ENCODE data around the gene NEDD4L. TPM values are rescaled to one million over a fixed set of nuclear protein-coding genes. Genes with fewer than 3 reads are reported as not detected.

NEDD4L gene
- total and polyA plus RNA-seq, 2 experiments from 2014 or later = 36.2 to 72.3 TPM

GRCh38 chr18:58412844-58413666 lies 369.0 kb downstream of the NEDD4L start:
- Histone ChIP-seq H3K4me3 (no peak overlapping the region), H3K79me2 (replicated peaks; ENCODE audit: insufficient read depth) (no peaks in the 10 kb centered on the region), H3K4me2 (no peak overlapping the region), H3K27ac (ENCODE audit: low read depth) (no peak overlapping the region), H2AFZ (no peak overlapping the region), H3K27me3 (ENCODE audit: insufficient read depth) (no peaks in the 10 kb centered on the region), H3F3A (replicated peaks; ENCODE audit: low read depth) (no peaks in the 10 kb centered on the region), H4K20me1 (replicated peaks; ENCODE audit: insufficient read depth) (no peaks in the 10 kb centered on the region), H3K4me1 (ENCODE audit: insufficient read depth) (no peaks in the 10 kb centered on the region), H3K36me3 (ENCODE audit: insufficient read depth) (no peaks in the 10 kb centered on the region), H3K9me2 (ENCODE audit: insufficient read depth) (peaks cover 11% of the 10 kb centered on the region; the same call in 1 of the 2 replicates)
- Mint-ChIP-seq H3K4me1 (no peaks in the 10 kb centered on the region), H3K27me3 (ENCODE audit: insufficient read depth, low read depth, poor library complexity) (peaks cover 3% of the 10 kb centered on the region), H3K27ac (no peak overlapping the region), H3K4me3 (no peak overlapping the region), H3K9me3 (no peaks in the 10 kb centered on the region), H3K36me3 (ENCODE audit: low read depth) (no peaks in the 10 kb centered on the region)
- ATAC-seq (no peak), DNase-seq (ENCODE audit: low spot score) (no peak)
- TF ChIP-seq EZH2 (IDR thresholded peaks at IDR 0.05; ENCODE audit: low read depth, unreplicated experiment) = no peak

- no peak overlapping the region for H3K27ac Mint-ChIP-seq
- Histone ChIP-seq H3K4me1 (ENCODE audit: insufficient read depth) (no peaks in the 10 kb centered on the region), H3F3A (replicated peaks; ENCODE audit: low read depth) (no peaks in the 10 kb centered on the region), H3K4me2 (no peak overlapping the region), H3K4me3 (no peak overlapping the region), H4K20me1 (replicated peaks; ENCODE audit: insufficient read depth) (no peaks in the 10 kb centered on the region), H3K79me2 (replicated peaks; ENCODE audit: insufficient read depth) (no peaks in the 10 kb centered on the region), H3K27me3 (ENCODE audit: insufficient read depth) (no peaks in the 10 kb centered on the region), H3K36me3 (ENCODE audit: insufficient read depth) (no peaks in the 10 kb centered on the region), H2AFZ (no peak overlapping the region), H3K27ac (ENCODE audit: low read depth) (no peak overlapping the region), H3K9me2 (ENCODE audit: insufficient read depth) (peaks cover 5% of the 10 kb centered on the region; the same call in 1 of the 2 replicates)
- DNase-seq (ENCODE audit: low spot score) = no peak
- H3K27me3 Mint-ChIP-seq (ENCODE audit: insufficient read depth, low read depth, poor library complexity) = peaks cover 3% of the 10 kb centered on the region
- ATAC-seq = no peak
- H3K9me3 Mint-ChIP-seq = no peaks in the 10 kb centered on the region
- H3K4me1 Mint-ChIP-seq = no peaks in the 10 kb centered on the region
- no peak overlapping the region for H3K4me3 Mint-ChIP-seq
- H3K36me3 Mint-ChIP-seq (ENCODE audit: low read depth) = no peaks in the 10 kb centered on the region
- TF ChIP-seq, protein P1, sequence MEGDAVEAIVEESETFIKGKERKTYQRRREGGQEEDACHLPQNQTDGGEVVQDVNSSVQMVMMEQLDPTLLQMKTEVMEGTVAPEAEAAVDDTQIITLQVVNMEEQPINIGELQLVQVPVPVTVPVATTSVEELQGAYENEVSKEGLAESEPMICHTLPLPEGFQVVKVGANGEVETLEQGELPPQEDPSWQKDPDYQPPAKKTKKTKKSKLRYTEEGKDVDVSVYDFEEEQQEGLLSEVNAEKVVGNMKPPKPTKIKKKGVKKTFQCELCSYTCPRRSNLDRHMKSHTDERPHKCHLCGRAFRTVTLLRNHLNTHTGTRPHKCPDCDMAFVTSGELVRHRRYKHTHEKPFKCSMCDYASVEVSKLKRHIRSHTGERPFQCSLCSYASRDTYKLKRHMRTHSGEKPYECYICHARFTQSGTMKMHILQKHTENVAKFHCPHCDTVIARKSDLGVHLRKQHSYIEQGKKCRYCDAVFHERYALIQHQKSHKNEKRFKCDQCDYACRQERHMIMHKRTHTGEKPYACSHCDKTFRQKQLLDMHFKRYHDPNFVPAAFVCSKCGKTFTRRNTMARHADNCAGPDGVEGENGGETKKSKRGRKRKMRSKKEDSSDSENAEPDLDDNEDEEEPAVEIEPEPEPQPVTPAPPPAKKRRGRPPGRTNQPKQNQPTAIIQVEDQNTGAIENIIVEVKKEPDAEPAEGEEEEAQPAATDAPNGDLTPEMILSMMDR (conservative IDR thresholded peaks at IDR 0.05; ENCODE audit: low read depth in 2 of 2) = no peak
- TF ChIP-seq ETS1 (IDR thresholded peaks at IDR 0.05) = no peak
- TF ChIP-seq JUNB (IDR thresholded peaks at IDR 0.05; ENCODE audit: unreplicated experiment) = no peak
- no peak for TF ChIP-seq NANOG (IDR thresholded peaks at IDR 0.05; ENCODE audit: borderline replicate concordance)
- TF ChIP-seq, protein P2, sequence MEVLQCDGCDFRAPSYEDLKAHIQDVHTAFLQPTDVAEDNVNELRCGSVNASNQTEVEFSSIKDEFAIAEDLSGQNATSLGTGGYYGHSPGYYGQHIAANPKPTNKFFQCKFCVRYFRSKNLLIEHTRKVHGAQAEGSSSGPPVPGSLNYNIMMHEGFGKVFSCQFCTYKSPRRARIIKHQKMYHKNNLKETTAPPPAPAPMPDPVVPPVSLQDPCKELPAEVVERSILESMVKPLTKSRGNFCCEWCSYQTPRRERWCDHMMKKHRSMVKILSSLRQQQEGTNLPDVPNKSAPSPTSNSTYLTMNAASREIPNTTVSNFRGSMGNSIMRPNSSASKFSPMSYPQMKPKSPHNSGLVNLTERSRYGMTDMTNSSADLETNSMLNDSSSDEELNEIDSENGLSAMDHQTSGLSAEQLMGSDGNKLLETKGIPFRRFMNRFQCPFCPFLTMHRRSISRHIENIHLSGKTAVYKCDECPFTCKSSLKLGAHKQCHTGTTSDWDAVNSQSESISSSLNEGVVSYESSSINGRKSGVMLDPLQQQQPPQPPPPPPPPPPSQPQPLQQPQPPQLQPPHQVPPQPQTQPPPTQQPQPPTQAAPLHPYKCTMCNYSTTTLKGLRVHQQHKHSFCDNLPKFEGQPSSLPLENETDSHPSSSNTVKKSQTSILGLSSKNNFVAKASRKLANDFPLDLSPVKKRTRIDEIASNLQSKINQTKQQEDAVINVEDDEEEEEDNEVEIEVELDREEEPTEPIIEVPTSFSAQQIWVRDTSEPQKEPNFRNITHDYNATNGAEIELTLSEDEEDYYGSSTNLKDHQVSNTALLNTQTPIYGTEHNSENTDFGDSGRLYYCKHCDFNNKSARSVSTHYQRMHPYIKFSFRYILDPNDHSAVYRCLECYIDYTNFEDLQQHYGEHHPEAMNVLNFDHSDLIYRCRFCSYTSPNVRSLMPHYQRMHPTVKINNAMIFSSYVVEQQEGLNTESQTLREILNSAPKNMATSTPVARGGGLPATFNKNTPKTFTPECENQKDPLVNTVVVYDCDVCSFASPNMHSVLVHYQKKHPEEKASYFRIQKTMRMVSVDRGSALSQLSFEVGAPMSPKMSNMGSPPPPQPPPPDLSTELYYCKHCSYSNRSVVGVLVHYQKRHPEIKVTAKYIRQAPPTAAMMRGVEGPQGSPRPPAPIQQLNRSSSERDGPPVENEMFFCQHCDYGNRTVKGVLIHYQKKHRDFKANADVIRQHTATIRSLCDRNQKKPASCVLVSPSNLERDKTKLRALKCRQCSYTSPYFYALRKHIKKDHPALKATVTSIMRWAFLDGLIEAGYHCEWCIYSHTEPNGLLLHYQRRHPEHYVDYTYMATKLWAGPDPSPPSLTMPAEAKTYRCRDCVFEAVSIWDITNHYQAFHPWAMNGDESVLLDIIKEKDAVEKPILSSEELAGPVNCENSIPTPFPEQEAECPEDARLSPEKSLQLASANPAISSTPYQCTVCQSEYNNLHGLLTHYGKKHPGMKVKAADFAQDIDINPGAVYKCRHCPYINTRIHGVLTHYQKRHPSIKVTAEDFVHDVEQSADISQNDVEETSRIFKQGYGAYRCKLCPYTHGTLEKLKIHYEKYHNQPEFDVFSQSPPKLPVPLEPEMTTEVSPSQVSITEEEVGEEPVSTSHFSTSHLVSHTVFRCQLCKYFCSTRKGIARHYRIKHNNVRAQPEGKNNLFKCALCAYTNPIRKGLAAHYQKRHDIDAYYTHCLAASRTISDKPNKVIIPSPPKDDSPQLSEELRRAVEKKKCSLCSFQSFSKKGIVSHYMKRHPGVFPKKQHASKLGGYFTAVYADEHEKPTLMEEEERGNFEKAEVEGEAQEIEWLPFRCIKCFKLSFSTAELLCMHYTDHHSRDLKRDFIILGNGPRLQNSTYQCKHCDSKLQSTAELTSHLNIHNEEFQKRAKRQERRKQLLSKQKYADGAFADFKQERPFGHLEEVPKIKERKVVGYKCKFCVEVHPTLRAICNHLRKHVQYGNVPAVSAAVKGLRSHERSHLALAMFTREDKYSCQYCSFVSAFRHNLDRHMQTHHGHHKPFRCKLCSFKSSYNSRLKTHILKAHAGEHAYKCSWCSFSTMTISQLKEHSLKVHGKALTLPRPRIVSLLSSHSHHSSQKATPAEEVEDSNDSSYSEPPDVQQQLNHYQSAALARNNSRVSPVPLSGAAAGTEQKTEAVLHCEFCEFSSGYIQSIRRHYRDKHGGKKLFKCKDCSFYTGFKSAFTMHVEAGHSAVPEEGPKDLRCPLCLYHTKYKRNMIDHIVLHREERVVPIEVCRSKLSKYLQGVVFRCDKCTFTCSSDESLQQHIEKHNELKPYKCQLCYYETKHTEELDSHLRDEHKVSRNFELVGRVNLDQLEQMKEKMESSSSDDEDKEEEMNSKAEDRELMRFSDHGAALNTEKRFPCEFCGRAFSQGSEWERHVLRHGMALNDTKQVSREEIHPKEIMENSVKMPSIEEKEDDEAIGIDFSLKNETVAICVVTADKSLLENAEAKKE (CRISPR knock-in tag; IDR thresholded peaks at IDR 0.05) = no peak
- no peak for TF ChIP-seq CREB1 (CRISPR knock-in tag; IDR thresholded peaks at IDR 0.05; ENCODE audit: low read depth)
- no peak for TF ChIP-seq EZH2 (IDR thresholded peaks at IDR 0.05; ENCODE audit: low read depth, unreplicated experiment)
- no peak for TF ChIP-seq EZH2phosphoT487 (IDR thresholded peaks at IDR 0.05; ENCODE audit: unreplicated experiment)
- TF ChIP-seq ZNF331 (CRISPR knock-in tag; IDR thresholded peaks at IDR 0.05; ENCODE audit: low read depth) = no peak
- no peak for TF ChIP-seq ZNF114 (CRISPR knock-in tag; IDR thresholded peaks at IDR 0.05)
Observed at GRCh38 chr18:58413667-58414628, 369.9 kb downstream of the NEDD4L start.
